Neural cell (in vitro differentiated cells): ENCODE measurements around the gene RNASE13. TPM values are rescaled to one million over a fixed set of nuclear protein-coding genes. Genes with fewer than 3 reads are reported as not detected.
A peak's percentile ranks its signal among the peaks of the same experiment; 100 is the strongest.

ENCODE experiments used
- H2AFZ ChIP-seq: fragments of 200-600, 300-800 bp; sonication (generic), shearing (Covaris generic); 2 replicates; pipeline ENCODE4 v1.6.0; 2014; ENCODE audit warnings: low read depth, mild to moderate bottlenecking, antibody characterized with exemption, low read length, moderate library complexity
- H3F3A ChIP-seq: fragments of 200-600 bp; shearing (Covaris generic); 2 replicates; pipeline ENCODE4 v1.6.1; 2016; ENCODE audit warnings: mild to moderate bottlenecking, moderate library complexity, mixed read lengths, antibody characterized with exemption, low read length; ENCODE audit not compliant: insufficient read depth, poor library complexity, severe bottlenecking
- H3K27ac ChIP-seq: fragments of 200-600, 300-800 bp; sonication (generic), shearing (Covaris generic); 2 replicates; pipeline ENCODE4 v1.5.1; 2014; ENCODE audit warnings: mild to moderate bottlenecking, low read length, moderate library complexity
- H3K27me3 ChIP-seq: fragments of 300-800, 200-600 bp; sonication (generic), shearing (Covaris generic); 2 replicates; pipeline ENCODE4 v1.6.0; 2014; ENCODE audit warnings: mild to moderate bottlenecking, low read depth, low read length, moderate library complexity; ENCODE audit not compliant: insufficient read depth
- H3K36me3 ChIP-seq: fragments of 300-800, 200-600 bp; sonication (generic), shearing (Covaris generic); 2 replicates; pipeline ENCODE4 v1.5.1; 2014; ENCODE audit warnings: mild to moderate bottlenecking, antibody characterized with exemption, low read length, moderate library complexity; ENCODE audit not compliant: insufficient read depth
- H3K4me2 ChIP-seq: fragments of 300-800, 200-600 bp; sonication (generic), shearing (Covaris generic); 2 replicates; pipeline ENCODE4 v1.6.0; 2014; ENCODE audit warnings: mild to moderate bottlenecking, low read length
- H3K4me3 ChIP-seq: fragments of 300-800, 200-600 bp; sonication (generic), shearing (Covaris generic); 2 replicates; pipeline ENCODE4 v1.5.1; 2014; ENCODE audit warnings: mild to moderate bottlenecking, low read length, moderate library complexity
- H3K79me2 ChIP-seq: fragments of 200-600 bp; shearing (Covaris generic); replicated peaks from 2 replicates; pipeline ENCODE4 v1.6.0; 2014; ENCODE audit warnings: mild to moderate bottlenecking, low read length, moderate library complexity; ENCODE audit not compliant: insufficient read depth
- H3K9ac ChIP-seq: fragments of 300-800, 200-600 bp; sonication (generic), shearing (Covaris generic); 2 replicates; pipeline ENCODE4 v1.6.1; 2016; ENCODE audit warnings: mild to moderate bottlenecking, low read length, mixed read lengths
- H3K9me2 ChIP-seq: fragments of 200-600 bp; shearing (Covaris generic); 2 replicates; pipeline ENCODE4 v1.6.1; 2016; ENCODE audit warnings: mild to moderate bottlenecking, low read length, mixed read lengths; ENCODE audit not compliant: insufficient read depth
- H3K9me3 ChIP-seq: fragments of 200-600, 300-800 bp; sonication (generic), shearing (Covaris generic); 2 replicates; pipeline ENCODE4 v1.6.1; 2016; ENCODE audit warnings: mild to moderate bottlenecking, mixed run types, low read length, moderate library complexity, mixed read lengths
- H4K20me1 ChIP-seq: fragments of 200-600 bp; shearing (Covaris generic); 2 replicates; pipeline ENCODE4 v1.6.1; 2016; ENCODE audit warnings: mild to moderate bottlenecking, mixed run types; ENCODE audit not compliant: insufficient read depth
- EP300 ChIP-seq: fragments of 450-650 bp; conservative IDR thresholded peaks from 2 replicates; pipeline ENCODE4 v1.6.1; 2014; ENCODE audit warnings: antibody characterized with exemption, mild to moderate bottlenecking, moderate library complexity; ENCODE audit not compliant: poor library complexity, severe bottlenecking
- EZH2 ChIP-seq: fragments of 200-600, 300-800 bp; shearing (Covaris generic), sonication (generic); IDR thresholded peaks from 2 replicates; pipeline ENCODE4 v1.6.1; 2014; ENCODE audit warnings: antibody characterized with exemption, low read length, borderline replicate concordance, mild to moderate bottlenecking; ENCODE audit not compliant: insufficient read depth, poor library complexity, severe bottlenecking
- MXI1 ChIP-seq: fragments of 450-650 bp; conservative IDR thresholded peaks from 2 replicates; pipeline ENCODE4 v1.6.1; 2014; ENCODE audit warnings: antibody characterized with exemption, mild to moderate bottlenecking; ENCODE audit not compliant: poor library complexity, severe bottlenecking
- POLR2AphosphoS5 ChIP-seq: IDR thresholded peaks from 2 replicates; pipeline ENCODE4 v1.6.1; 2012
- RAD21 ChIP-seq: fragments of 450-650 bp; conservative IDR thresholded peaks from 2 replicates; pipeline ENCODE4 v1.6.1; 2014; ENCODE audit warnings: antibody characterized with exemption, mild to moderate bottlenecking, moderate library complexity
- REST ChIP-seq: IDR thresholded peaks from 2 replicates; pipeline ENCODE4 v1.6.1; 2012; ENCODE audit warnings: borderline replicate concordance
- SMC3 ChIP-seq: fragments of 450-650 bp; conservative IDR thresholded peaks from 2 replicates; pipeline ENCODE4 v1.6.1; 2014; ENCODE audit warnings: antibody characterized with exemption, mild to moderate bottlenecking, moderate library complexity; ENCODE audit not compliant: poor library complexity
- TAF1 ChIP-seq: IDR thresholded peaks from 2 replicates; pipeline ENCODE4 v1.6.1; 2012; ENCODE audit warnings: low read depth
- polyA plus RNA-seq: library from polyadenylated mRNA; depleted of rRNA; stranded (reverse); fragments of >200 nt; gene quantifications from 2 replicates; pipeline ENCODE4 v1.2.3, GENCODE V29; 2014
- TF ChIP-seq, protein P1 (sequence below): fragments of 450-650 bp; IDR thresholded peaks from 2 replicates; pipeline ENCODE4 v1.5.1; 2014; ENCODE audit warnings: antibody characterized with exemption, mild to moderate bottlenecking, moderate library complexity; ENCODE audit not compliant: poor library complexity, severe bottlenecking

The RNASE13 gene
- polyA plus RNA-seq, 1 donor from 2014 or later, result not detected

- H3K4me3 ChIP-seq, result peak overlapping the region; percentile 78
- H3K36me3 ChIP-seq, result no peaks in the 10 kb centered on the region
- peak overlapping the region; percentile 92 for H3K9ac ChIP-seq
- H3K27ac ChIP-seq, result peak overlapping the region; percentile 88
- H3K9me2 ChIP-seq, result no peaks in the 10 kb centered on the region
- H3K79me2 ChIP-seq, result peaks cover 7% of the 10 kb centered on the region
- TF ChIP-seq REST (no peak), MXI1 (peak; percentile 5), EZH2 (no peak), POLR2AphosphoS5 (no peak), SMC3 (peak; percentile 86), RAD21 (peak; percentile 82)
- TF ChIP-seq, protein P1, sequence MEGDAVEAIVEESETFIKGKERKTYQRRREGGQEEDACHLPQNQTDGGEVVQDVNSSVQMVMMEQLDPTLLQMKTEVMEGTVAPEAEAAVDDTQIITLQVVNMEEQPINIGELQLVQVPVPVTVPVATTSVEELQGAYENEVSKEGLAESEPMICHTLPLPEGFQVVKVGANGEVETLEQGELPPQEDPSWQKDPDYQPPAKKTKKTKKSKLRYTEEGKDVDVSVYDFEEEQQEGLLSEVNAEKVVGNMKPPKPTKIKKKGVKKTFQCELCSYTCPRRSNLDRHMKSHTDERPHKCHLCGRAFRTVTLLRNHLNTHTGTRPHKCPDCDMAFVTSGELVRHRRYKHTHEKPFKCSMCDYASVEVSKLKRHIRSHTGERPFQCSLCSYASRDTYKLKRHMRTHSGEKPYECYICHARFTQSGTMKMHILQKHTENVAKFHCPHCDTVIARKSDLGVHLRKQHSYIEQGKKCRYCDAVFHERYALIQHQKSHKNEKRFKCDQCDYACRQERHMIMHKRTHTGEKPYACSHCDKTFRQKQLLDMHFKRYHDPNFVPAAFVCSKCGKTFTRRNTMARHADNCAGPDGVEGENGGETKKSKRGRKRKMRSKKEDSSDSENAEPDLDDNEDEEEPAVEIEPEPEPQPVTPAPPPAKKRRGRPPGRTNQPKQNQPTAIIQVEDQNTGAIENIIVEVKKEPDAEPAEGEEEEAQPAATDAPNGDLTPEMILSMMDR, result peak; percentile 73
- no peaks in the 10 kb centered on the region for H4K20me1 ChIP-seq
- no peaks in the 10 kb centered on the region for H3K27me3 ChIP-seq
- peaks cover 4% of the 10 kb centered on the region for H3F3A ChIP-seq
- peak overlapping the region; percentile 86 for H3K4me2 ChIP-seq
- H2AFZ ChIP-seq, result peak overlapping the region; percentile 88
- H3K9me3 ChIP-seq, result no peaks in the 10 kb centered on the region
Measured at GRCh38 chr14:21068521-21069387, 34.1 kb upstream of the RNASE13 start.

DNA sequence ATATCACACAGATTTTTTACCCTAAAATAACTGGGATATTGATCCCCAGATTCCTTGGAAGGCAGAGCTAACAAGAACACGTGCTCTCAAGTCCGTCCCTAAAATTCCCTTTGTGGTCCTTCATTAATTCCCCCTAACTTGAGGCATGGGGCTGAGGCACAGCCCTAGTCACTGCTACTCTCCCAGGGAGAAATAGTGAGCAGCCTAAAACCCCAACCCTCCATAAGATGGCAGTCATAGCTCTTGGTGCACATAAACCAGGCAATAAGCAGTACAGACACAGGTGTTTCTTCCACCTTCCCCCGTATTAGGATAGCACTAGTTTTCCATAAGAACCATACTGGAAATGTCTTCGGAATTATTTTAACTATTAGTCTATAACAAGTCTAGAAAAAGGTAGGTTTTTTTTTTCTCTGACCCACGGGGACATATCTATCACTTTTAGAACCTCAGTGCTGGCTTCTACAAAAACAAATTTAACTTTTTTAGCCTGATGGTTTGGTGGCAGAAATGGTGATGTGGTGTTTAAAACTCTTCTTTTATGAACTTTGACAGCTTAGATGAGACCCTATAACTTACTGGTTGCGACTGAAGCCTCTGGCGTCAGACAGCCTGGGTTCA is 32.4 kb upstream of the RNASE13 start:
- Histone ChIP-seq H4K20me1 (no peaks in the 10 kb centered on the region), H3K36me3 (no peaks in the 10 kb centered on the region), H3K27ac (no peak overlapping the region), H3K9ac (no peak overlapping the region), H3F3A (peaks cover 4% of the 10 kb centered on the region), H3K4me2 (no peak overlapping the region), H3K79me2 (peaks cover 5% of the 10 kb centered on the region), H3K9me3 (no peaks in the 10 kb centered on the region), H3K4me3 (no peak overlapping the region), H3K9me2 (no peaks in the 10 kb centered on the region), H3K27me3 (no peaks in the 10 kb centered on the region), H2AFZ (no peak overlapping the region)
- no peak for TF ChIP-seq EZH2
- TF ChIP-seq TAF1, result no peak
- TF ChIP-seq, protein P1, result peak; percentile 55
- peak; percentile 58 for TF ChIP-seq SMC3
- no peak for TF ChIP-seq MXI1
- TF ChIP-seq POLR2AphosphoS5, result no peak
- TF ChIP-seq REST, result no peak
- TF ChIP-seq RAD21, result peak; percentile 57
- TF ChIP-seq EP300, result no peak
